ENCODE results near the gene MEGF8.

MEGF8 gene

DNA sequence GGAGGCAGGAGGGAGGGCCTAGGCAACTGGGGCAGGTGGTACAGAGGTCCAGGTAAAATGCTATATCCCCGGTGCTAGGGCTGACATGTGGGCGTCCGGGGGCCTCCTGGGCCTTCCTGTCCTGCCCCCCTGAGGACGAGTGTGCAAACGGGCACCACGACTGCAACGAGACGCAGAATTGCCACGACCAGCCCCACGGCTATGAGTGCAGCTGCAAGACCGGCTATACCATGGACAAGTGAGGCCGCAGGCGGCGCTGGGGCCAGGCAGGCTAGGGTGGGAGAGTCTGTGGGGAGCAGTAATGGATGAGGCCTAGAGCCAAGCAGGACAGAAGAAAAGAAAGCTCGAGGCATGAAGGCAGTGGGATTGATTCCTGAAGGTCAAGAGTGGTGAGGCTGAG is 43.3 kb downstream of the MEGF8 start:
- no peak for ATAC-seq

DNA sequence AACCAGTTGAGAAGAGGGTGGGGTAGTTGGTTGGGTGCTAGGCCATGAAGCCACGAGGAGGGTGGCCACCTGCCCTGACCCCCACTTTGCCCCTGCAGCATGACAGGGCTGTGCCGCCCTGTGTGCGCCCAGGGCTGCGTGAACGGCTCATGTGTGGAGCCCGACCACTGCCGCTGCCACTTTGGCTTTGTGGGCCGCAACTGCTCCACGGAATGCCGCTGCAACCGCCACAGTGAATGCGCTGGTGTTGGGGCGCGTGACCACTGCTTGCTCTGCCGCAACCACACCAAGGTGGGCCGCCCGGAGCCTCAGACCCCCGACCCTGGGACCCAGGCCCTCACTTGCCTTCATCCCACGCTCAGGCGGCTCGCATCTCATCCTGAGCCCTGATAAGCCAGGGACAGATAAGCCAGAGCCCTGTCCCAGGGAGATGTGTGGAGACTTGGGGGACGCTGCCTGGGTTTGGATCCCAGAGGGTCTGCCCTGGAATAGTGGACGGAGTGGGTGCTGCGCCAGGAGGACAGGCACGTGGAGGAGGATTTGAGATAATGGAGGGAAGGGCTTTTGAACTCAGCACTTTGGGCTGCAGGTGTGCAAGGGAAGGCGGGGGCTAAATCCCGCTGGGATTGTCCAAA is 44.1 kb downstream of the MEGF8 start:
- TF ChIP-seq TOX (CRISPR knock-in tag; IDR thresholded peaks at IDR 0.05; ENCODE audit: borderline replicate concordance), result no peak
- TF ChIP-seq BACH2 (CRISPR knock-in tag; IDR thresholded peaks at IDR 0.05; ENCODE audit: borderline replicate concordance), result no peak
- TF ChIP-seq, protein P1, sequence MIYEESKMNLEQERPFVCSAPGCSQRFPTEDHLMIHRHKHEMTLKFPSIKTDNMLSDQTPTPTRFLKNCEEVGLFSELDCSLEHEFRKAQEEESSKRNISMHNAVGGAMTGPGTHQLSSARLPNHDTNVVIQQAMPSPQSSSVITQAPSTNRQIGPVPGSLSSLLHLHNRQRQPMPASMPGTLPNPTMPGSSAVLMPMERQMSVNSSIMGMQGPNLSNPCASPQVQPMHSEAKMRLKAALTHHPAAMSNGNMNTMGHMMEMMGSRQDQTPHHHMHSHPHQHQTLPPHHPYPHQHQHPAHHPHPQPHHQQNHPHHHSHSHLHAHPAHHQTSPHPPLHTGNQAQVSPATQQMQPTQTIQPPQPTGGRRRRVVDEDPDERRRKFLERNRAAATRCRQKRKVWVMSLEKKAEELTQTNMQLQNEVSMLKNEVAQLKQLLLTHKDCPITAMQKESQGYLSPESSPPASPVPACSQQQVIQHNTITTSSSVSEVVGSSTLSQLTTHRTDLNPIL (CRISPR knock-in tag; IDR thresholded peaks at IDR 0.05; ENCODE audit: low read depth), result no peak
- no peak for TF ChIP-seq ZFP30 (CRISPR knock-in tag; IDR thresholded peaks at IDR 0.05)
- no peak for TF ChIP-seq ZNF8 (CRISPR knock-in tag; IDR thresholded peaks at IDR 0.05)
- TF ChIP-seq ZNF70 (CRISPR knock-in tag; IDR thresholded peaks at IDR 0.05), result no peak
- no peak for TF ChIP-seq RARB (CRISPR knock-in tag; IDR thresholded peaks at IDR 0.05)
- TF ChIP-seq, protein P2, sequence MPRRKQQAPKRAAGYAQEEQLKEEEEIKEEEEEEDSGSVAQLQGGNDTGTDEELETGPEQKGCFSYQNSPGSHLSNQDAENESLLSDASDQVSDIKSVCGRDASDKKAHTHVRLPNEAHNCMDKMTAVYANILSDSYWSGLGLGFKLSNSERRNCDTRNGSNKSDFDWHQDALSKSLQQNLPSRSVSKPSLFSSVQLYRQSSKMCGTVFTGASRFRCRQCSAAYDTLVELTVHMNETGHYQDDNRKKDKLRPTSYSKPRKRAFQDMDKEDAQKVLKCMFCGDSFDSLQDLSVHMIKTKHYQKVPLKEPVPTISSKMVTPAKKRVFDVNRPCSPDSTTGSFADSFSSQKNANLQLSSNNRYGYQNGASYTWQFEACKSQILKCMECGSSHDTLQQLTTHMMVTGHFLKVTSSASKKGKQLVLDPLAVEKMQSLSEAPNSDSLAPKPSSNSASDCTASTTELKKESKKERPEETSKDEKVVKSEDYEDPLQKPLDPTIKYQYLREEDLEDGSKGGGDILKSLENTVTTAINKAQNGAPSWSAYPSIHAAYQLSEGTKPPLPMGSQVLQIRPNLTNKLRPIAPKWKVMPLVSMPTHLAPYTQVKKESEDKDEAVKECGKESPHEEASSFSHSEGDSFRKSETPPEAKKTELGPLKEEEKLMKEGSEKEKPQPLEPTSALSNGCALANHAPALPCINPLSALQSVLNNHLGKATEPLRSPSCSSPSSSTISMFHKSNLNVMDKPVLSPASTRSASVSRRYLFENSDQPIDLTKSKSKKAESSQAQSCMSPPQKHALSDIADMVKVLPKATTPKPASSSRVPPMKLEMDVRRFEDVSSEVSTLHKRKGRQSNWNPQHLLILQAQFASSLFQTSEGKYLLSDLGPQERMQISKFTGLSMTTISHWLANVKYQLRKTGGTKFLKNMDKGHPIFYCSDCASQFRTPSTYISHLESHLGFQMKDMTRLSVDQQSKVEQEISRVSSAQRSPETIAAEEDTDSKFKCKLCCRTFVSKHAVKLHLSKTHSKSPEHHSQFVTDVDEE (CRISPR knock-in tag; IDR thresholded peaks at IDR 0.05), result no peak
- no peak for TF ChIP-seq ZC3H10 (CRISPR knock-in tag; IDR thresholded peaks at IDR 0.05)
- TF ChIP-seq ESRRG (CRISPR knock-in tag; IDR thresholded peaks at IDR 0.05), result no peak
- no peak for TF ChIP-seq ISL1 (CRISPR knock-in tag; IDR thresholded peaks at IDR 0.05)
- TF ChIP-seq CSDC2 (CRISPR knock-in tag; IDR thresholded peaks at IDR 0.05), result no peak
- TF ChIP-seq, protein P3, sequence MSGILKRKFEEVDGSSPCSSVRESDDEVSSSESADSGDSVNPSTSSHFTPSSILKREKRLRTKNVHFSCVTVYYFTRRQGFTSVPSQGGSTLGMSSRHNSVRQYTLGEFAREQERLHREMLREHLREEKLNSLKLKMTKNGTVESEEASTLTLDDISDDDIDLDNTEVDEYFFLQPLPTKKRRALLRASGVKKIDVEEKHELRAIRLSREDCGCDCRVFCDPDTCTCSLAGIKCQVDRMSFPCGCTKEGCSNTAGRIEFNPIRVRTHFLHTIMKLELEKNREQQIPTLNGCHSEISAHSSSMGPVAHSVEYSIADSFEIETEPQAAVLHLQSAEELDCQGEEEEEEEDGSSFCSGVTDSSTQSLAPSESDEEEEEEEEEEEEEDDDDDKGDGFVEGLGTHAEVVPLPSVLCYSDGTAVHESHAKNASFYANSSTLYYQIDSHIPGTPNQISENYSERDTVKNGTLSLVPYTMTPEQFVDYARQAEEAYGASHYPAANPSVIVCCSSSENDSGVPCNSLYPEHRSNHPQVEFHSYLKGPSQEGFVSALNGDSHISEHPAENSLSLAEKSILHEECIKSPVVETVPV (CRISPR knock-in tag; IDR thresholded peaks at IDR 0.05), result no peak
- TF ChIP-seq, protein P4, sequence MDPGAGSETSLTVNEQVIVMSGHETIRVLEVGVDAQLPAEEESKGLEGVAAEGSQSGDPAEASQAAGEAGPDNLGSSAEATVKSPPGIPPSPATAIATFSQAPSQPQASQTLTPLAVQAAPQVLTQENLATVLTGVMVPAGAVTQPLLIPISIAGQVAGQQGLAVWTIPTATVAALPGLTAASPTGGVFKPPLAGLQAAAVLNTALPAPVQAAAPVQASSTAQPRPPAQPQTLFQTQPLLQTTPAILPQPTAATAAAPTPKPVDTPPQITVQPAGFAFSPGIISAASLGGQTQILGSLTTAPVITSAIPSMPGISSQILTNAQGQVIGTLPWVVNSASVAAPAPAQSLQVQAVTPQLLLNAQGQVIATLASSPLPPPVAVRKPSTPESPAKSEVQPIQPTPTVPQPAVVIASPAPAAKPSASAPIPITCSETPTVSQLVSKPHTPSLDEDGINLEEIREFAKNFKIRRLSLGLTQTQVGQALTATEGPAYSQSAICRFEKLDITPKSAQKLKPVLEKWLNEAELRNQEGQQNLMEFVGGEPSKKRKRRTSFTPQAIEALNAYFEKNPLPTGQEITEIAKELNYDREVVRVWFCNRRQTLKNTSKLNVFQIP (CRISPR knock-in tag; IDR thresholded peaks at IDR 0.05; ENCODE audit: borderline replicate concordance, low read depth), result no peak
- TF ChIP-seq PPARA (CRISPR knock-in tag; IDR thresholded peaks at IDR 0.05; ENCODE audit: borderline replicate concordance), result no peak
- no peak for TF ChIP-seq GLIS3 (CRISPR knock-in tag; IDR thresholded peaks at IDR 0.05)
- TF ChIP-seq ZNF565 (CRISPR knock-in tag; conservative IDR thresholded peaks at IDR 0.05; ENCODE audit: low read depth), result no peak
- no peak for TF ChIP-seq ZFP3 (CRISPR knock-in tag; IDR thresholded peaks at IDR 0.05)
- TF ChIP-seq, protein P5, sequence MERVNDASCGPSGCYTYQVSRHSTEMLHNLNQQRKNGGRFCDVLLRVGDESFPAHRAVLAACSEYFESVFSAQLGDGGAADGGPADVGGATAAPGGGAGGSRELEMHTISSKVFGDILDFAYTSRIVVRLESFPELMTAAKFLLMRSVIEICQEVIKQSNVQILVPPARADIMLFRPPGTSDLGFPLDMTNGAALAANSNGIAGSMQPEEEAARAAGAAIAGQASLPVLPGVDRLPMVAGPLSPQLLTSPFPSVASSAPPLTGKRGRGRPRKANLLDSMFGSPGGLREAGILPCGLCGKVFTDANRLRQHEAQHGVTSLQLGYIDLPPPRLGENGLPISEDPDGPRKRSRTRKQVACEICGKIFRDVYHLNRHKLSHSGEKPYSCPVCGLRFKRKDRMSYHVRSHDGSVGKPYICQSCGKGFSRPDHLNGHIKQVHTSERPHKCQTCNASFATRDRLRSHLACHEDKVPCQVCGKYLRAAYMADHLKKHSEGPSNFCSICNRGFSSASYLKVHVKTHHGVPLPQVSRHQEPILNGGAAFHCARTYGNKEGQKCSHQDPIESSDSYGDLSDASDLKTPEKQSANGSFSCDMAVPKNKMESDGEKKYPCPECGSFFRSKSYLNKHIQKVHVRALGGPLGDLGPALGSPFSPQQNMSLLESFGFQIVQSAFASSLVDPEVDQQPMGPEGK (CRISPR knock-in tag; IDR thresholded peaks at IDR 0.05; ENCODE audit: borderline replicate concordance), result no peak
- no peak for ATAC-seq

More for the DNA sequence above, 43.3 kb downstream of the MEGF8 start:
- TF ChIP-seq BACH2 (CRISPR knock-in tag; IDR thresholded peaks at IDR 0.05; ENCODE audit: borderline replicate concordance) (no peak), ISL1 (CRISPR knock-in tag; IDR thresholded peaks at IDR 0.05) (no peak), ZC3H10 (CRISPR knock-in tag; IDR thresholded peaks at IDR 0.05) (no peak), SNAI2 (CRISPR knock-in tag; IDR thresholded peaks at IDR 0.05) (no peak)

DNA sequence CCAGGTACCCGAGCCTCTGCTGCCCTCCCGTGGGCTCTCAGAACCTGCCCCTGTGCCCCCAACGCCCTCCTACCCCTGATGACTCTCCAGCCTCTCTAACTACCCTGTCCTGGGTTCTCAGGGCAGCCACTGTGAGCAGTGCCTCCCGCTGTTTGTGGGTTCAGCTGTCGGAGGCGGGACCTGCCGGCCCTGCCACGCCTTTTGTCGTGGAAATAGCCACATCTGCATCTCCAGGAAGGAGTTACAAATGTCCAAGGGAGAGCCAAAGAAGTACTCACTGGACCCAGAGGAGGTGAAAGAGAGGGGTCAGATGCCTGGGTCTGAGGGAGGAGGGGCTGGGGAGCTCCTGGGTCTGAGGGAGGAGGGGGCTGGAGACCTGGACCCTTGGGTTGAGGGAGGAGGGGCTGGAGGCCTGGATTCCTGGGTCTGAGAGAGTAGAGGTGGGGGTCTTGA is 44.7 kb downstream of the MEGF8 start:
- no peak for TF ChIP-seq CSDC2 (CRISPR knock-in tag; IDR thresholded peaks at IDR 0.05)
- no peak for TF ChIP-seq TOX (CRISPR knock-in tag; IDR thresholded peaks at IDR 0.05; ENCODE audit: borderline replicate concordance)
- no peak for TF ChIP-seq ZNF8 (CRISPR knock-in tag; IDR thresholded peaks at IDR 0.05)
- TF ChIP-seq ZNF565 (CRISPR knock-in tag; conservative IDR thresholded peaks at IDR 0.05; ENCODE audit: low read depth), result no peak
- TF ChIP-seq GLIS3 (CRISPR knock-in tag; IDR thresholded peaks at IDR 0.05), result no peak
- TF ChIP-seq PPARA (CRISPR knock-in tag; IDR thresholded peaks at IDR 0.05; ENCODE audit: borderline replicate concordance), result no peak
- TF ChIP-seq, protein P5 (CRISPR knock-in tag; IDR thresholded peaks at IDR 0.05; ENCODE audit: borderline replicate concordance), result no peak
- no peak for TF ChIP-seq ARNTL (CRISPR knock-in tag; IDR thresholded peaks at IDR 0.05; ENCODE audit: borderline replicate concordance, low read depth)
- no peak for TF ChIP-seq SNAI2 (CRISPR knock-in tag; IDR thresholded peaks at IDR 0.05)
- TF ChIP-seq, protein P1 (CRISPR knock-in tag; IDR thresholded peaks at IDR 0.05; ENCODE audit: low read depth), result no peak
- ATAC-seq, result no peak

All from SK-N-SH treated with all-trans-retinoic acid at 6 μM for 48 hours (cell line).